Spleen (tissue), 11 donors: ENCODE results near the gene GAS2. TPM values are rescaled to one million over a fixed set of nuclear protein-coding genes. Genes with fewer than 3 reads are reported as not detected.

Experiments
- DNase-seq: peaks from one replicate; pipeline ENCODE4 v3.0.0-alpha.2; 2020
- H3K27ac ChIP-seq, 8 donors: fragments of 200-600 bp; sonication (generic) in 7 of 8; 1 replicate in 4 of 8; 2 replicates in 4 of 8; pipeline versions ENCODE4 v1.5.0 to v1.8.0; 2016 to 2021; ENCODE audit warnings: inconsistent platforms in 4 of 8, mild to moderate bottlenecking in 4 of 8, moderate library complexity in 1 of 8
- H3K27me3 ChIP-seq, 7 donors: fragments of 200-600 bp; sonication (generic) in 6 of 7; replicated peaks in 1 of 7; 1 replicate in 4 of 7; 2 replicates in 3 of 7; pipeline versions ENCODE4 v1.5.0 to v1.8.0; 2016 to 2021; ENCODE audit warnings: inconsistent platforms in 3 of 7, mild to moderate bottlenecking in 1 of 7
- H3K36me3 ChIP-seq, 6 donors: fragments of 200-600 bp; sonication (generic) in 5 of 6; 1 replicate in 4 of 6; 2 replicates in 2 of 6; pipeline versions ENCODE4 v1.5.0 to v1.8.0; 2016 to 2021; ENCODE audit warnings: inconsistent platforms in 2 of 6
- H3K4me1 ChIP-seq, 6 donors: fragments of 200-600 bp; sonication (generic) in 5 of 6; 1 replicate in 3 of 6; 2 replicates in 3 of 6; pipeline versions ENCODE4 v1.5.0 to v1.8.0; 2016 to 2021; ENCODE audit warnings: inconsistent platforms in 3 of 6
- H3K4me3 ChIP-seq, 8 donors: fragments of 200-600 bp; sonication (generic) in 7 of 8; 1 replicate in 4 of 8; 2 replicates in 4 of 8; pipeline versions ENCODE4 v1.5.0 to v1.8.0; 2016 to 2021; ENCODE audit warnings: inconsistent platforms in 4 of 8, mild to moderate bottlenecking in 4 of 8, moderate library complexity in 2 of 8
- H3K9me3 ChIP-seq, 8 donors: fragments of 200-600 bp; sonication (generic) in 7 of 8; 1 replicate in 4 of 8; 2 replicates in 4 of 8; pipeline versions ENCODE4 v1.5.0 to v1.8.0; 2016 to 2021; ENCODE audit warnings: inconsistent platforms in 4 of 8
- POLR2A ChIP-seq, 3 donors: fragments of 450-650 bp; IDR thresholded peaks; one replicate each; pipeline ENCODE4 v1.5.1; 2017; ENCODE audit warnings: antibody characterized with exemption in 3 of 3, mild to moderate bottlenecking in 1 of 3
- POLR2AphosphoS5 ChIP-seq, 3 donors: sonication (generic); formaldehyde crosslinking; IDR thresholded peaks; one replicate each; pipeline ENCODE4 v1.5.1; 2017; ENCODE audit warnings: antibody characterized with exemption in 3 of 3
- WGBS, 5 donors: extraction: QIAGEN DNeasy Blood & Tissue Kit in 3 of 5; methylation state at CpG; one replicate each; pipeline versions ENCODE4 v1.1.5 to v1.1.7; 2013 to 2018; 5-methylcytosine and 5-hydroxymethylcytosine counted together
- intact Hi-C: fragments of 100-400 bp; cut with DNase I; formaldehyde crosslinking; loops from one replicate; pipeline ENCODE4 v1.15.0; 2023; ENCODE audit warnings: low total_unique reads
- polyA plus RNA-seq, 3 donors: library from polyadenylated mRNA; stranded (reverse); fragments of 200-250 nt; gene quantifications; one replicate each; pipeline ENCODE4 v1.2.1, GENCODE V29; 2013
- total RNA-seq, 7 donors: library from RNA; depleted of rRNA in 3 of 7; stranded (reverse); fragments of >200 nt in 3 of 7; fragmentation: NEBNext Ultra II Directional in 4 of 7; extraction: Animal tissue kit (Norgen Biotek cat#: 25700) in 4 of 7; gene quantifications; one replicate each; pipeline versions ENCODE4 v1.1.0 to v1.2.1, GENCODE V29; 2016 to 2021
- TF ChIP-seq, protein P1 (sequence below), 11 experiments: fragments of 200-600 bp in 7 of 11; fragments of 450-650 bp in 4 of 11; sonication (generic) in 4 of 11; IDR thresholded peaks in 8 of 11; conservative IDR thresholded peaks in 3 of 11; 1 replicate in 7 of 11; 2 replicates in 4 of 11; pipeline versions ENCODE4 v1.4.0 to v1.8.0; 2016 to 2021; ENCODE audit warnings: antibody characterized with exemption in 11 of 11, inconsistent platforms in 4 of 11, mild to moderate bottlenecking in 1 of 11
- donor health status: healthy with polysubstance abuse.
- donor health status: DM: no; HTN: no; CAD: no; lungs with moderate emphysema.
- donor health status: DM: no; HTN: no; CAD: no.
- donor health status: Bipolar disorder and iron deficiency.
- donor health status: healthy.
- donor health status: DM: no; HTN: no; CAD: no.
- donor health status: DM: yes; HTN: yes; CAD: no.

The GAS2 gene
- total and polyA plus RNA-seq, 10 donors: 1.1 to 9.1 (median 2.2) TPM

GRCh38 chr11:22720457-22720856 lies 54.0 kb downstream of the GAS2 start:
- no peaks in the 10 kb centered on the region for H3K4me1 ChIP-seq
- no peak for DNase-seq
- no peak overlapping the region for H3K27ac ChIP-seq
- no peak overlapping the region for H3K4me3 ChIP-seq
- H3K27me3 ChIP-seq: no peaks in the 10 kb centered on the region
- peaks cover 0 to 5% (median 0%) of the 10 kb centered on the region in 8 donors for H3K9me3 ChIP-seq
- 86 to 93% (median 89%) methylated on average over 3 of the region's 3 CpGs for WGBS, 5 donors
- TF ChIP-seq POLR2AphosphoS5 (IDR thresholded peaks at IDR 0.05): no peak
- TF ChIP-seq, protein P1, sequence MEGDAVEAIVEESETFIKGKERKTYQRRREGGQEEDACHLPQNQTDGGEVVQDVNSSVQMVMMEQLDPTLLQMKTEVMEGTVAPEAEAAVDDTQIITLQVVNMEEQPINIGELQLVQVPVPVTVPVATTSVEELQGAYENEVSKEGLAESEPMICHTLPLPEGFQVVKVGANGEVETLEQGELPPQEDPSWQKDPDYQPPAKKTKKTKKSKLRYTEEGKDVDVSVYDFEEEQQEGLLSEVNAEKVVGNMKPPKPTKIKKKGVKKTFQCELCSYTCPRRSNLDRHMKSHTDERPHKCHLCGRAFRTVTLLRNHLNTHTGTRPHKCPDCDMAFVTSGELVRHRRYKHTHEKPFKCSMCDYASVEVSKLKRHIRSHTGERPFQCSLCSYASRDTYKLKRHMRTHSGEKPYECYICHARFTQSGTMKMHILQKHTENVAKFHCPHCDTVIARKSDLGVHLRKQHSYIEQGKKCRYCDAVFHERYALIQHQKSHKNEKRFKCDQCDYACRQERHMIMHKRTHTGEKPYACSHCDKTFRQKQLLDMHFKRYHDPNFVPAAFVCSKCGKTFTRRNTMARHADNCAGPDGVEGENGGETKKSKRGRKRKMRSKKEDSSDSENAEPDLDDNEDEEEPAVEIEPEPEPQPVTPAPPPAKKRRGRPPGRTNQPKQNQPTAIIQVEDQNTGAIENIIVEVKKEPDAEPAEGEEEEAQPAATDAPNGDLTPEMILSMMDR (IDR thresholded peaks at IDR 0.05 in 8 of 11, conservative IDR thresholded peaks at IDR 0.05 in 3 of 11): no peak
- no peak for TF ChIP-seq POLR2A (IDR thresholded peaks at IDR 0.05)
- no peaks in the 10 kb centered on the region for H3K36me3 ChIP-seq
- intact Hi-C loops: no loop called here

- Histone ChIP-seq H3K4me1 (no peaks in the 10 kb centered on the region), H3K9me3 (no peaks in the 10 kb centered on the region), H3K4me3 (no peak overlapping the region), H3K36me3 (no peaks in the 10 kb centered on the region), H3K27ac (no peak overlapping the region), H3K27me3 (no peaks in the 10 kb centered on the region)
- intact Hi-C loops: no loop called here
- TF ChIP-seq, protein P1 (IDR thresholded peaks at IDR 0.05 in 8 of 11, conservative IDR thresholded peaks at IDR 0.05 in 3 of 11): no peak
- no peak for TF ChIP-seq POLR2A (IDR thresholded peaks at IDR 0.05)
- no peak for TF ChIP-seq POLR2AphosphoS5 (IDR thresholded peaks at IDR 0.05)
- 84 to 95% (median 87%) methylated on average over 3 of the region's 3 CpGs for WGBS, 5 donors
- DNase-seq: no peak
These were observed 56.9 kb downstream of the GAS2 start for GRCh38 chr11:22723274-22723673.

DNA sequence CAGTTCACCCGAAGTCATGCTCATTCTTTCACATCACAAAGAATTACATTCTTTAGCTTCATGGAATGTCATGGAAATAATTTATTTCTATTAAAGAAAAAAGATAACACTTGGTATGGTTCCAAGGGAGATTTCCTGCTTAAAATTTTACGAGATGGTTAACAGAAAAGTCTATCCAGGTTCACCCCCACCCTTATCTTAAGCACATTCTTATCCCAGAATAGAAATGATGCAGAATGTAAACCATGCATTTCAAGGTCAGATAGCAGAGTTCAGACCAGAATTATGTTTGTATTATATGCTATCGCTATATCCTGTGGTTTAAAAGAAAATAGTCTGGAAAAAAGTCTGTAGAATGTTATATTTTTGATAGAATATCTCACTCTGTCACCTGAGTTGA lies 58.7 kb downstream of the GAS2 start:
- Histone ChIP-seq H3K9me3 (no peaks in the 10 kb centered on the region), H3K36me3 (no peaks in the 10 kb centered on the region), H3K27ac (no peak overlapping the region), H3K27me3 (no peaks in the 10 kb centered on the region), H3K4me3 (no peak overlapping the region), H3K4me1 (no peaks in the 10 kb centered on the region)
- TF ChIP-seq POLR2A (IDR thresholded peaks at IDR 0.05): no peak
- TF ChIP-seq, protein P1 (IDR thresholded peaks at IDR 0.05 in 8 of 11, conservative IDR thresholded peaks at IDR 0.05 in 3 of 11): no peak
- TF ChIP-seq POLR2AphosphoS5 (IDR thresholded peaks at IDR 0.05): no peak
- intact Hi-C loops: no loop called here
- WGBS, 5 donors: 33 to 58% (median 48%) methylated on average over 3 of the region's 3 CpGs
- no peak for DNase-seq

- H3K27me3 ChIP-seq: no peaks in the 10 kb centered on the region
- WGBS, 5 donors: 38 to 45% (median 42%) methylated on average over 3 of the region's 3 CpGs
- DNase-seq: no peak
- H3K4me1 ChIP-seq: no peaks in the 10 kb centered on the region
- no peak overlapping the region for H3K27ac ChIP-seq
- H3K4me3 ChIP-seq: no peak overlapping the region
- no peaks in the 10 kb centered on the region for H3K36me3 ChIP-seq
- TF ChIP-seq POLR2AphosphoS5 (IDR thresholded peaks at IDR 0.05) (no peak), POLR2A (IDR thresholded peaks at IDR 0.05) (no peak)
- TF ChIP-seq, protein P1 (IDR thresholded peaks at IDR 0.05 in 8 of 11, conservative IDR thresholded peaks at IDR 0.05 in 3 of 11): no peak
- intact Hi-C loops: no loop called here
- no peaks in the 10 kb centered on the region for H3K9me3 ChIP-seq
These were observed 62.4 kb downstream of the GAS2 start for GRCh38 chr11:22728600-22729389.
